GM12878 (cell line): ENCODE data around the gene ZNRF3. TPM values are rescaled to one million over a fixed set of nuclear protein-coding genes. Genes with fewer than 3 reads are reported as not detected.

ENCODE experiments used
- ATAC-seq: fragments of 200-7000 bp; cut with Tn5 transposase; 3 replicates; pipeline ENCODE4 v1.9.1; 2020; ENCODE audit warnings: mild to moderate bottlenecking, moderate library complexity
- BruUV-seq: library from RNA; stranded (reverse); fragments of 400-500 nt; replicated peaks from 2 replicates; lab custom pipeline; 2021; lab: Mats Ljungman, UMichigan
- CTCF ChIA-PET: fragments of 300-600 bp; sonication (Branson Sonifier 250); formaldehyde crosslinking; extraction: SDS; loops from one replicate; lab custom pipeline; 2021; ENCODE audit warnings: inconsistent platforms; lab: Yijun Ruan, JAX
- POLR2A ChIA-PET: fragments of 350-600 bp; formaldehyde crosslinking; extraction: SDS; loops from one replicate; lab custom pipeline; 2021; ENCODE audit warnings: inconsistent platforms; lab: Charles Lee
- RAD21 ChIA-PET: fragments of 300-600 bp; sonication (Branson Sonifier 250); formaldehyde crosslinking; loops from one replicate; lab custom pipeline; 2023; ENCODE audit warnings: antibody characterized with exemption; ENCODE audit not compliant: unreplicated experiment; lab: Charles Lee
- SMC1A ChIA-PET: fragments of 300-600 bp; sonication (Branson Sonifier 250); formaldehyde crosslinking; loops from one replicate; lab custom pipeline; 2023; ENCODE audit not compliant: unreplicated experiment, uncharacterized antibody; lab: Charles Lee
- DNase-seq: peaks from one replicate; pipeline ENCODE4 v3.0.0-alpha.2; 2011; ENCODE audit warnings: low read depth, low spot score
- FAIRE-seq: peaks from 3 replicates; lab custom pipeline; 2011; peaks lifted over from hg19 to GRCh38; lab: Jason Lieb, UNC
- H2AFZ ChIP-seq: 2 replicates; pipeline ENCODE4 v1.6.0; 2011; ENCODE audit warnings: low read depth, low read length, control low read depth; ENCODE audit not compliant: control insufficient read depth
- H3K27ac ChIP-seq: 2 replicates; pipeline ENCODE4 v1.5.1; 2011; ENCODE audit warnings: control low read depth; ENCODE audit not compliant: control insufficient read depth, insufficient read depth
- H3K27me3 ChIP-seq, 2 experiments: replicated peaks in 1 of 2; 2 replicates each; pipeline versions ENCODE4 v1.6.0 to v1.6.1; 2011; ENCODE audit warnings: low read length in 1 of 2; ENCODE audit not compliant: control insufficient read depth in 2 of 2, insufficient read depth in 2 of 2
- H3K36me3 ChIP-seq, 2 experiments: 2 replicates each; pipeline ENCODE4 v1.5.1; 2011; ENCODE audit warnings: low read length in 1 of 2; ENCODE audit not compliant: control insufficient read depth in 2 of 2, insufficient read depth in 2 of 2
- H3K4me1 ChIP-seq: 2 replicates; pipeline ENCODE4 v1.6.1; 2011; ENCODE audit warnings: mild to moderate bottlenecking, low read length, moderate library complexity, mixed read lengths; ENCODE audit not compliant: control insufficient read depth, insufficient read depth
- H3K4me2 ChIP-seq: 2 replicates; pipeline ENCODE4 v1.6.0; 2011; ENCODE audit warnings: control low read depth; ENCODE audit not compliant: control insufficient read depth, insufficient read depth
- H3K4me3 ChIP-seq: fragments of 200-600 bp; sonication (generic); 2 replicates; pipeline ENCODE4 v1.5.1; 2016
- H3K79me2 ChIP-seq: 2 replicates; pipeline ENCODE4 v1.6.0; 2011; ENCODE audit warnings: low read length; ENCODE audit not compliant: control insufficient read depth, insufficient read depth
- H3K9ac ChIP-seq: 2 replicates; pipeline ENCODE4 v1.8.0; 2011; ENCODE audit warnings: low read length, control low read depth, mixed read lengths; ENCODE audit not compliant: control insufficient read depth, insufficient read depth
- H3K9me3 ChIP-seq: replicated peaks from 3 replicates; pipeline ENCODE4 v1.5.1; 2011; ENCODE audit warnings: mild to moderate bottlenecking, low read length; ENCODE audit not compliant: control insufficient read depth, insufficient read depth
- H4K20me1 ChIP-seq: 2 replicates; pipeline ENCODE4 v1.6.0; 2011; ENCODE audit not compliant: control insufficient read depth, insufficient read depth
- ASH2L ChIP-seq: fragments of 300-600, 200-600 bp; sonication (generic); IDR thresholded peaks from 2 replicates; pipeline ENCODE4 v1.6.1; 2017; ENCODE audit warnings: low read depth, mild to moderate bottlenecking, borderline replicate concordance
- ATF7 ChIP-seq: fragments of 450-650 bp; IDR thresholded peaks from 2 replicates; pipeline ENCODE4 v1.6.1; 2016; ENCODE audit warnings: low read depth, mild to moderate bottlenecking
- BMI1 ChIP-seq: fragments of 450-650 bp; IDR thresholded peaks from 2 replicates; pipeline ENCODE4 v1.6.1; 2016; ENCODE audit warnings: mild to moderate bottlenecking, moderate library complexity, borderline replicate concordance
- CHD2 ChIP-seq: IDR thresholded peaks from 2 replicates; pipeline ENCODE4 v1.6.1; 2011; ENCODE audit warnings: low read depth, low read length, improper control_type of control experiment, borderline replicate concordance
- CHD4 ChIP-seq: fragments of 200-600 bp; sonication (generic); IDR thresholded peaks from 2 replicates; pipeline ENCODE4 v1.6.1; 2016; ENCODE audit warnings: mild to moderate bottlenecking
- DPF2 ChIP-seq: fragments of 450-650 bp; IDR thresholded peaks from 2 replicates; pipeline ENCODE4 v1.6.1; 2017; ENCODE audit warnings: mild to moderate bottlenecking
- E2F4 ChIP-seq: IDR thresholded peaks from 2 replicates; pipeline ENCODE4 v1.6.1; 2012; ENCODE audit warnings: low read depth, low read length, improper control_type of control experiment
- E4F1 ChIP-seq: fragments of 450-650 bp; IDR thresholded peaks from 2 replicates; pipeline ENCODE4 v1.6.1; 2018; ENCODE audit warnings: borderline replicate concordance, mild to moderate bottlenecking; ENCODE audit not compliant: partially characterized antibody
- IKZF1 ChIP-seq: fragments of 450-650 bp; conservative IDR thresholded peaks from 2 replicates; pipeline ENCODE4 v1.6.1; 2017; ENCODE audit warnings: antibody characterized with exemption, mild to moderate bottlenecking
- IRF3 ChIP-seq: fragments of 450-650 bp; IDR thresholded peaks from 2 replicates; pipeline ENCODE4 v1.6.1; 2014; ENCODE audit warnings: mild to moderate bottlenecking
- JUND ChIP-seq: IDR thresholded peaks from 2 replicates; pipeline ENCODE4 v1.6.1; 2012; ENCODE audit warnings: low read depth, mild to moderate bottlenecking, low read length, improper control_type of control experiment, moderate library complexity
- MYC ChIP-seq: IDR thresholded peaks from 2 replicates; pipeline ENCODE4 v1.6.1; 2011; ENCODE audit warnings: mild to moderate bottlenecking, low read length, moderate library complexity, inconsistent platforms; ENCODE audit not compliant: insufficient read depth, insufficient replicate concordance, insufficient read length, severe bottlenecking
- POLR2AphosphoS2 ChIP-seq: IDR thresholded peaks from 2 replicates; pipeline ENCODE4 v1.6.1; 2011; ENCODE audit warnings: low read depth, mild to moderate bottlenecking, low read length, improper control_type of control experiment, moderate library complexity
- SIX5 ChIP-seq: IDR thresholded peaks from 2 replicates; pipeline ENCODE4 v1.6.1; 2011; ENCODE audit warnings: mild to moderate bottlenecking, low read depth, low read length, moderate library complexity; ENCODE audit not compliant: severe bottlenecking
- SUPT20H ChIP-seq: IDR thresholded peaks from 2 replicates; pipeline ENCODE4 v1.6.1; 2011; ENCODE audit warnings: low read depth, mild to moderate bottlenecking, low read length, moderate library complexity, borderline replicate concordance; ENCODE audit not compliant: control insufficient read depth
- TAF1 ChIP-seq: IDR thresholded peaks from 2 replicates; pipeline ENCODE4 v1.6.1; 2011; ENCODE audit warnings: mild to moderate bottlenecking, low read depth, low read length, borderline replicate concordance
- WGBS: methylation state at CpG from one replicate; pipeline ENCODE4 v1.1.6; 2016; ENCODE audit warnings: low lambda C conversion rate; ENCODE audit not compliant: insufficient replicate concordance, insufficient coverage; ENCODE audit errors: missing lambda C conversion rate; 5-methylcytosine and 5-hydroxymethylcytosine counted together
- in situ Hi-C: fragments of 300-500 bp; cut with MboI; formaldehyde crosslinking; loops from 9 replicates; pipeline ENCODE4 v1.14.3; 2018; ENCODE audit warnings: mixed read lengths
- intact Hi-C: fragments of 100-400 bp; cut with micrococcal nuclease; formaldehyde crosslinking; loops from one replicate; pipeline ENCODE4 v1.14.2; 2022; ENCODE audit not compliant: unreplicated experiment
- polyA plus RNA-seq, 11 experiments: library from polyadenylated mRNA; depleted of rRNA in 4 of 11; unstranded in 6 of 11; stranded (reverse) in 5 of 11; fragments of >200 nt; fragmentation: Nextera tagmentation in 4 of 11; fragmentation: Illumina TruSeq in 1 of 11; extraction: Ambion mirVana in 4 of 11; extraction: Trizol in 1 of 11; gene quantifications; 1 replicate in 1 of 11; 2 replicates in 10 of 11; pipeline versions ENCODE4 v1.2.1 to v1.2.3, GENCODE V29; 2011 to 2016; ENCODE audit warnings: inconsistent platforms in 2 of 11, missing spikeins in 2 of 11, low read depth in 1 of 11
- total RNA-seq, 4 experiments: library from RNA; depleted of rRNA in 3 of 4; stranded (reverse); fragments of >200 nt in 3 of 4; fragmentation: Illumina TruSeq in 1 of 4; extraction: Trizol in 1 of 4; gene quantifications; 2 replicates each; pipeline versions ENCODE4 v1.2.1 to v1.2.3, GENCODE V29; 2013 to 2021

ZNRF3 gene
- total and polyA plus RNA-seq, 10 of the 15 experiments (the other 5 are each of a cell fraction or from before 2014, with no cell fraction given) = 0.05 to 2.4 (median 0.46) TPM

- Histone ChIP-seq H3K36me3 (no peaks in the 10 kb centered on the region; a peak in 1 of 4 replicates), H3K9me3 (no peaks in the 10 kb centered on the region; the same call in 2 of the 3 replicates), H3K27ac (no peak overlapping the region), H3K79me2 (no peaks in the 10 kb centered on the region), H3K9ac (no peak overlapping the region), H3K4me3 (no peak overlapping the region), H3K4me2 (no peak overlapping the region), H4K20me1 (no peaks in the 10 kb centered on the region; the same call in 1 of the 2 replicates), H3K4me1 (no peaks in the 10 kb centered on the region), H2AFZ (no peak overlapping the region), H3K27me3 (0 out of 4 replicates have a peak, but pooled peaks cover 0 to 2% of the 10 kb centered on the region in 2 experiments)
- DNase-seq (peak; percentile 8), ATAC-seq (peak; percentile 78), FAIRE-seq (no peak)
- intact Hi-C loops = loop anchor here (5.0 kb wide), 1 partner anchor 109 kb away; no protein-coding TSS in a partner anchor
- BruUV-seq = no TSS peak
- ChIA-PET RAD21 (interaction anchor here (0.5 to 4.4 kb wide), 18 partner anchors 9 to 112 kb away, joined by 3 to 49 read pairs (median 6); no protein-coding TSS in a partner anchor), POLR2A (interaction anchor here (0.6 to 5.7 kb wide), 12 partner anchors 12 to 1103 kb away, joined by 3 to 27 read pairs (median 4); partner anchors contain the start of gene XBP1), SMC1A (interaction anchor here (0.7 to 4.7 kb wide), 24 partner anchors 10 to 138 kb away, joined by 3 to 44 read pairs (median 6); no protein-coding TSS in a partner anchor), CTCF (interaction anchor here (0.6 to 3.9 kb wide), 8 partner anchors 13 to 158 kb away, joined by 3 to 35 read pairs (median 4); no protein-coding TSS in a partner anchor)
- 33% methylated on average over 3 of the region's 3 CpGs for WGBS
- in situ Hi-C loops = no loop called here
- TF ChIP-seq ASH2L (no peak), CHD4 (no peak), JUND (no peak), BMI1 (no peak), E2F4 (no peak), SUPT20H (no peak), POLR2AphosphoS2 (no peak), IRF3 (no peak), SIX5 (no peak), E4F1 (no peak), MYC (no peak), DPF2 (0 out of 2 replicates have a peak, but pooled peaks have one; percentile 9), CHD2 (no peak), TAF1 (no peak), IKZF1 (peak; percentile 30; the same call in 1 of the 2 replicates), ATF7 (peak; percentile 54)
Observed at GRCh38 chr22:29016067-29016938, 132.9 kb downstream of the ZNRF3 start.
